NB4 (cell line): Measurements from ENCODE around the gene CCDC160.

Source experiments
- DNase-seq: peaks from one replicate; pipeline ENCODE4 v3.0.0; 2010; ENCODE audit warnings: low read depth
- H3K4me3 ChIP-seq: one replicate; pipeline ENCODE4 v1.5.1; 2011; ENCODE audit warnings: mild to moderate bottlenecking, low read depth, low read length, moderate library complexity
- MYC ChIP-seq: IDR thresholded peaks from 2 replicates; pipeline ENCODE4 v1.6.1; 2011; ENCODE audit warnings: low read depth, low read length
- POLR2A ChIP-seq: IDR thresholded peaks from 2 replicates; pipeline ENCODE4 v1.6.1; 2011; ENCODE audit warnings: mild to moderate bottlenecking; ENCODE audit not compliant: insufficient read length; ENCODE audit errors: extremely low read depth
- TF ChIP-seq, protein P1 (sequence below): IDR thresholded peaks from one replicate; pipeline ENCODE4 v1.5.1; 2012; ENCODE audit warnings: low read depth, low read length
- TF ChIP-seq, protein P2 (sequence below): IDR thresholded peaks from 2 replicates; pipeline ENCODE4 v1.6.1; 2011; ENCODE audit warnings: low read depth, low read length

The CCDC160 gene

DNA sequence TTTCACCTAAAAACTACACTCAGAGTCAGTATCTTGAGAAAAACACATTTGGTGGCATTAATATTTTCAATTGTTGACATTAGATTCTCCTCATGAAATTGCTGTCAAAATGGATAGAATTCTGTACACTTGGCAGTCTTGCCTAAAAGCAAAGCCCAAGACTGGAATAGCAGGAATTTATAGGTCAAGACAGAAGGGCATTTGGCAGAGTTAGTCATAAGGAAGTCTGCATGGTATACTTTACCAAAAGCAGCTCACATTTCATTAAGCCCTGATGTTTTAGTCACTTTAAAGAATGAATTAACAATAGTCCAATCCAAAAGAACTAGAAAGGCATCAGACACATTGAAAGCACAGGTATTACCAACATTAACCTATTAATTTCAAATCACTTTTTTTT is 7.1 kb downstream of the CCDC160 start:
- TF ChIP-seq, protein P1, sequence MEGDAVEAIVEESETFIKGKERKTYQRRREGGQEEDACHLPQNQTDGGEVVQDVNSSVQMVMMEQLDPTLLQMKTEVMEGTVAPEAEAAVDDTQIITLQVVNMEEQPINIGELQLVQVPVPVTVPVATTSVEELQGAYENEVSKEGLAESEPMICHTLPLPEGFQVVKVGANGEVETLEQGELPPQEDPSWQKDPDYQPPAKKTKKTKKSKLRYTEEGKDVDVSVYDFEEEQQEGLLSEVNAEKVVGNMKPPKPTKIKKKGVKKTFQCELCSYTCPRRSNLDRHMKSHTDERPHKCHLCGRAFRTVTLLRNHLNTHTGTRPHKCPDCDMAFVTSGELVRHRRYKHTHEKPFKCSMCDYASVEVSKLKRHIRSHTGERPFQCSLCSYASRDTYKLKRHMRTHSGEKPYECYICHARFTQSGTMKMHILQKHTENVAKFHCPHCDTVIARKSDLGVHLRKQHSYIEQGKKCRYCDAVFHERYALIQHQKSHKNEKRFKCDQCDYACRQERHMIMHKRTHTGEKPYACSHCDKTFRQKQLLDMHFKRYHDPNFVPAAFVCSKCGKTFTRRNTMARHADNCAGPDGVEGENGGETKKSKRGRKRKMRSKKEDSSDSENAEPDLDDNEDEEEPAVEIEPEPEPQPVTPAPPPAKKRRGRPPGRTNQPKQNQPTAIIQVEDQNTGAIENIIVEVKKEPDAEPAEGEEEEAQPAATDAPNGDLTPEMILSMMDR, result no peak
- TF ChIP-seq MYC (no peak), POLR2A (no peak)
- TF ChIP-seq, protein P2, sequence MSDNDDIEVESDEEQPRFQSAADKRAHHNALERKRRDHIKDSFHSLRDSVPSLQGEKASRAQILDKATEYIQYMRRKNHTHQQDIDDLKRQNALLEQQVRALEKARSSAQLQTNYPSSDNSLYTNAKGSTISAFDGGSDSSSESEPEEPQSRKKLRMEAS, result no peak
- no peak for DNase-seq
- no peak overlapping the region for H3K4me3 ChIP-seq

DNA sequence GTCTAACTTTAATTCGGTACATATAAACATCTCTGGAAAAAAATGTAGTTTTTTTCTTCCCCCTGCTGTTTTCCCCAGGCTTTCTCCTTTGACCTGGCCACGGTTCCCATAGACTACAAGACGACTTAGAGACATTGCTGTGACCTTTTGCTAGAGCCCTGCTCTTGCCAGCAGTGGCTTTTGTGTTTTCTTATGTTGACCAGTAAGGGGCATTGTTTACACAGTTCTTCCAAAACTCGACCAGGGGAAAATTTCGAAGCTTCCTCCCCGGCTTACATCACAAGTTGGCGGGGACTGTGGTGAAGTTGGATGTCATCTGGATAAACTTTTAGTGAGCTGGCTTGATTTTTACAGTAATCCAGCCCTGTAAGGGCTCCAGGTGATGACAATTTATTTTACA is 9.3 kb downstream of the CCDC160 start:
- DNase-seq, result peak; percentile 41
- TF ChIP-seq, protein P1, result peak; percentile 3
- no peak for TF ChIP-seq MYC
- no peak overlapping the region for H3K4me3 ChIP-seq

DNA sequence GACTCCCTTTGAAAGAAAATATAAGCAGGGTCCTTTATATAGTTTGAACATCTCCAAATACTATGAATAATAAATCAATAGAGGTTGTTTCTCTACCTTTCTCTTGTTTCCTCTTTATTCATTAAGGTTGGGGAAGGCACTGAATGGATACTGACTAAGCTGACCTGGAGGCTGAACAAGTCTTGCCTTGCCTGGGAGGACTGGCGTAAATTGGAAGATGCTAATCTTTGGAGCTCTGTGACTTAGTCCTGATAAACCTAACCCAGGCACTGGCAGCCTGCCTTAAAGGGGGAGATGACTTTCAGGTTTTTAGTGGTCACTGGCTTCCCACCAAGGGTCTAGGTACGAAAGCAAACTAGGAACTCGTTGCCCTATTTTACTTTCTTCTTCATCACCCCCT is 10.5 kb downstream of the CCDC160 start:
- no peak overlapping the region for H3K4me3 ChIP-seq
- no peak for TF ChIP-seq MYC
- TF ChIP-seq, protein P2, result no peak
- TF ChIP-seq, protein P1, result no peak
- no peak for TF ChIP-seq POLR2A
- DNase-seq, result no peak

DNA sequence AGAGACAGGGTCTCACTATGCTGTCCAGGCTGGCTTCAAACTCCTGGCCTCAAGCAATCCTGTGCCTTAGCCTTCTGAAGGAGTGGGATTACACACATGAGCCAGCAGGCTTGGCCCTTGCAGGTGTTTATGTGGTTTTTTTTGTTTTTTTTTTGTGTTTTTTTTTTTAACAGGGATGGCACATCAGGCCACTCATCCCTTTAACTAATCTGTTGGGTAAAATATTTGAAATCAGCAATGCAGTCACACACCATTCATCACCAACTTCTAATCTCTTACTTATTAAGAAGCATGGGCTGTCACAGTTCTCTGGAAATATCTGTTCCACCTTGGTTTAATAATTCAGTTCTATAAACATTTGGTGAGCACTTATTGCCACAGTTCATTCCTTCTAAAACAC is 12.3 kb downstream of the CCDC160 start:
- no peak for TF ChIP-seq POLR2A
- TF ChIP-seq, protein P2, result no peak
- TF ChIP-seq, protein P1, result no peak
- no peak for DNase-seq
- H3K4me3 ChIP-seq, result no peak overlapping the region

DNA sequence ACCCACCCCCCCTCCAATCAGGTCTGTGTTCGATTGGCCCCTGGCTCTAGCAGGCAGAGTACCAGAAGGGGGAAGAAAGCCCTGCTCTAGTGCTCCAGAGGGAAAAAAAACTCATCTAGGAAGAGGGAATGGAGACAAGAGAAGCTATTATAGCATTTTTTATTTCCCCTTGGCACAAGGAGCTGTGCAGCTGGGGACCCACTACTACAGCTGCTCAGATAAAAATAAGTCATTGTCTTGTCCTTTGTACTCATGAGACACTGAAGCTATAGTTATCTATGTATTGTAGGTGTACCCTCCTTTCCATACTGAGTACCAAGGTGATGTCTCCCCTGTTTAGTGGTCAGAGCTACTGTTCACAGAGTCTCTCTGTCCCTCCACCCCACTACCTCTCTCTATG is 14.3 kb downstream of the CCDC160 start:
- no peak for TF ChIP-seq MYC
- TF ChIP-seq, protein P2, result no peak
- TF ChIP-seq, protein P1, result no peak
- TF ChIP-seq POLR2A, result no peak
- no peak overlapping the region for H3K4me3 ChIP-seq
- DNase-seq, result no peak

DNA sequence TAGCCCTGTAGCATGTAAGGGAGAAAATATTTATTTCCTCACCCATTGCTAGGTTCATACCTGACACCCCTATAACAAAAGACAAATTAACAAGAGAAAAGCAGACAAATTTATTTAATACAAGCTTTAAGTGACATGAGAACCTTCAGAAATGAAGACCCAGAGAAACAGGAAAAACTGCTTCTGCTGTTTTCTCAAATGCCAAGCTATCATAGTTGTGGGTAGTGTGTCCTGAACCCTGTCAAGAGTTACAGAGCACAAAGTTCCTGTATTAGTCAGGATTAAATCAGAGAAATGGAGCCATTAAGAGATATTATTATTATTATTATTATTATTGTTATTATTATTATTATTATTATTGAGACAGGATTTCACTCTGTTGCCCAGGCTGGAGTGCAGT is 17.5 kb downstream of the CCDC160 start:
- DNase-seq, result no peak
- H3K4me3 ChIP-seq, result no peak overlapping the region
- TF ChIP-seq, protein P2, result no peak
- TF ChIP-seq POLR2A (no peak), MYC (no peak)
- TF ChIP-seq, protein P1, result no peak
